ENCODE results near the gene BTF3. TPM values are rescaled to one million over a fixed set of nuclear protein-coding genes. Genes with fewer than 3 reads are reported as not detected.

Gene BTF3
- total and polyA plus RNA-seq, 2 experiments from 2014 or later, result 506 to 1,148 TPM

GRCh38 chr5:73525606-73526203 is 27.5 kb downstream of the BTF3 start (continued):
- TF ChIP-seq, protein P1, sequence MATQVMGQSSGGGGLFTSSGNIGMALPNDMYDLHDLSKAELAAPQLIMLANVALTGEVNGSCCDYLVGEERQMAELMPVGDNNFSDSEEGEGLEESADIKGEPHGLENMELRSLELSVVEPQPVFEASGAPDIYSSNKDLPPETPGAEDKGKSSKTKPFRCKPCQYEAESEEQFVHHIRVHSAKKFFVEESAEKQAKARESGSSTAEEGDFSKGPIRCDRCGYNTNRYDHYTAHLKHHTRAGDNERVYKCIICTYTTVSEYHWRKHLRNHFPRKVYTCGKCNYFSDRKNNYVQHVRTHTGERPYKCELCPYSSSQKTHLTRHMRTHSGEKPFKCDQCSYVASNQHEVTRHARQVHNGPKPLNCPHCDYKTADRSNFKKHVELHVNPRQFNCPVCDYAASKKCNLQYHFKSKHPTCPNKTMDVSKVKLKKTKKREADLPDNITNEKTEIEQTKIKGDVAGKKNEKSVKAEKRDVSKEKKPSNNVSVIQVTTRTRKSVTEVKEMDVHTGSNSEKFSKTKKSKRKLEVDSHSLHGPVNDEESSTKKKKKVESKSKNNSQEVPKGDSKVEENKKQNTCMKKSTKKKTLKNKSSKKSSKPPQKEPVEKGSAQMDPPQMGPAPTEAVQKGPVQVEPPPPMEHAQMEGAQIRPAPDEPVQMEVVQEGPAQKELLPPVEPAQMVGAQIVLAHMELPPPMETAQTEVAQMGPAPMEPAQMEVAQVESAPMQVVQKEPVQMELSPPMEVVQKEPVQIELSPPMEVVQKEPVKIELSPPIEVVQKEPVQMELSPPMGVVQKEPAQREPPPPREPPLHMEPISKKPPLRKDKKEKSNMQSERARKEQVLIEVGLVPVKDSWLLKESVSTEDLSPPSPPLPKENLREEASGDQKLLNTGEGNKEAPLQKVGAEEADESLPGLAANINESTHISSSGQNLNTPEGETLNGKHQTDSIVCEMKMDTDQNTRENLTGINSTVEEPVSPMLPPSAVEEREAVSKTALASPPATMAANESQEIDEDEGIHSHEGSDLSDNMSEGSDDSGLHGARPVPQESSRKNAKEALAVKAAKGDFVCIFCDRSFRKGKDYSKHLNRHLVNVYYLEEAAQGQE (IDR thresholded peaks at IDR 0.05; ENCODE audit: unreplicated experiment), result no peak
- TF ChIP-seq CREB1 (CRISPR knock-in tag; IDR thresholded peaks at IDR 0.05; ENCODE audit: low read depth), result no peak
- no peak for TF ChIP-seq ETS1 (IDR thresholded peaks at IDR 0.05)
- TF ChIP-seq ZNF331 (CRISPR knock-in tag; IDR thresholded peaks at IDR 0.05; ENCODE audit: low read depth), result no peak
- no peak for TF ChIP-seq CTCF (conservative IDR thresholded peaks at IDR 0.05; ENCODE audit: low read depth in 2 of 2)
- TF ChIP-seq JUNB (IDR thresholded peaks at IDR 0.05; ENCODE audit: unreplicated experiment), result no peak
- TF ChIP-seq STAT1 (IDR thresholded peaks at IDR 0.05; ENCODE audit: unreplicated experiment), result no peak
- TF ChIP-seq POLR2AphosphoS5 (IDR thresholded peaks at IDR 0.05; ENCODE audit: low read depth), result no peak
- no peak for TF ChIP-seq ZNF114 (CRISPR knock-in tag; IDR thresholded peaks at IDR 0.05)

GRCh38 chr5:73528248-73528647 is 30.0 kb downstream of the BTF3 start:
- Mint-ChIP-seq H3K27ac (no peak overlapping the region), H3K9me3 (peaks cover 17% of the 10 kb centered on the region), H3K4me1 (peaks cover 18% of the 10 kb centered on the region), H3K27me3 (ENCODE audit: insufficient read depth, low read depth, poor library complexity) (peaks cover 4% of the 10 kb centered on the region), H3K4me3 (no peak overlapping the region), H3K36me3 (ENCODE audit: low read depth) (peaks cover 12% of the 10 kb centered on the region)
- Histone ChIP-seq H3K9me2 (ENCODE audit: insufficient read depth) (no peaks in the 10 kb centered on the region), H3F3A (replicated peaks; ENCODE audit: low read depth) (no peaks in the 10 kb centered on the region), H4K20me1 (replicated peaks; ENCODE audit: insufficient read depth) (no peaks in the 10 kb centered on the region), H3K4me1 (ENCODE audit: insufficient read depth) (peaks cover 13% of the 10 kb centered on the region), H3K4me3 (no peak overlapping the region), H3K36me3 (ENCODE audit: insufficient read depth) (no peaks in the 10 kb centered on the region), H3K4me2 (peak overlapping the region; percentile 22; the same call in 1 of the 2 replicates), H3K27me3 (ENCODE audit: insufficient read depth) (no peaks in the 10 kb centered on the region), H3K79me2 (replicated peaks; ENCODE audit: insufficient read depth) (no peaks in the 10 kb centered on the region), H2AFZ (no peak overlapping the region), H3K27ac (ENCODE audit: low read depth) (no peak overlapping the region)
- ATAC-seq (peak; percentile 49), DNase-seq (ENCODE audit: low spot score) (no peak)
- TF ChIP-seq, protein P1 (IDR thresholded peaks at IDR 0.05; ENCODE audit: unreplicated experiment), result no peak
